HG03108 (cell line): ENCODE measurements around the gene MDM1.

Experiments used
- ATAC-seq: cut with Tn5 transposase; IDR thresholded peaks from one replicate; pipeline ENCODE4 v1.9.1; 2021; ENCODE audit warnings: moderate library complexity; ENCODE audit not compliant: unreplicated experiment

The MDM1 gene

GRCh38 chr12:68324531-68324930 lies 7.6 kb downstream of the MDM1 start:
- no peak for ATAC-seq

- no peak for ATAC-seq
These were observed 11.0 kb downstream of the MDM1 start for GRCh38 chr12:68321140-68321539.

DNA sequence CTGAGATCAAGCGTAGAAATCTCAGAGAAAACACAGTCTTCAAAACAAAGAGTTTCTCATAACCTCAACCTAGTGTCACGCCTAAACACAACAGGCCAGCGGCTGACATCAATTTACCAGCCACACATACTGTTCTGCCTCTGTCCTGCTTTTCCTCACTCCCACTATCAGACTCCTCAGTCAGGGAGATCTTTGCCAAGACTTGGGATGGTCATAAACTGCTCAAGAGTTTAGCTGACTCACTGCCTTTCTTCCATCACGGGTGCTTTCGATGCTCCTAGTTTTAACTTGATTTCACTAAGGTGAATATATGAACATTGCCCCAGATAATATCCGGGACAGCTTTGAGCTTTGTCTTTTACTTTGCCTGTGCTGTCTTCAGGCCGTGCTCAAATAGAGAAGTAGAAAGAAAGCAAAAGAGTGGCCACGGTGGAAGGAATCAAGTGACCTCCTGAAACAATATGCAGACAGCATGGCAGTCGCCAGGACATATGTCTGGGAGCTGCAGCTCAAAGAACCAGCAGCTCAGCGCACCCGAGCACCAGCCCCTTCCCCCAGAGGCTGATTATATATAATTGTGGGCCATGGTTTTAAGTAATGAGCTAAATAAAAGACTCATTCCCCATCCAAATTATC lies 12.1 kb downstream of the MDM1 start:
- ATAC-seq = no peak

- ATAC-seq = no peak
These were observed 15.0 kb downstream of the MDM1 start for GRCh38 chr12:68317047-68317667.

- no peak for ATAC-seq
These were observed 21.8 kb downstream of the MDM1 start for GRCh38 chr12:68310370-68310769.

DNA sequence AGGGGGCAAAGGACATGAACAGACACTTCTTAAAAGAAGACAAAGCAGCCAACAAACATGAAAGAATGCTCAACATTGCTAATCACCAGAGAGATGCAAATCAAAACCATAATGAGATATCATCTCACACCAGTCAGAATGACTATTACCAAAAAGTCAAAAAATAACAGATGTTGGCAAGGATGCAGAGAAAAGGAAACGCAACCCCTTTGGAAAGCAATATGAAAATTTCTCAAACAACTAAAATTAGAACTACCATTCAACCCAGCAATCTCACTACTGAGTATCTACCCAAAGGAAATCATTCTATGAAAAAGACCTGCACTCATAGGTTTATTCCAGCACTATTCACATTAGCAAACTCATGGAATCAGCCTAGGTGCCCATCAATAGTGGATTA lies 25.6 kb downstream of the MDM1 start:
- ATAC-seq = no peak

DNA sequence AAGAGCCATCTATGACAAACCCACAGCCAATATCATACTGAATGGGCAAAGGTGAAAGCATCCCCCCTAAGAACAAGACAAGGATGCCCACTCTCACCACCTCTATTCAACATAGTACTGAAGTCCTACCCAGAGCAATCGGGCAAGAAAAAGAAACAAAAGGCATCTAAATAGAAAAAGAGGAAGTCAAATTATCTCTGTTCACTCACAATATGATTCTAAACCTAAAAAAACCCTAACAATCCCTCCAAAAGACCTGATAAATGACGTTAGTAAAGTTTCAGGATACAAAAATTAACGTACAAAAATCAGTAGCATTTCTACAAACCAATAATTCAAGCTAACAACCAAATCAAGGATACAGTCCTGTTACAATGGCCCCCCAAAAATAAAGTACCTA lies 26.9 kb downstream of the MDM1 start:
- ATAC-seq = no peak

- ATAC-seq = no peak
These were observed 27.5 kb downstream of the MDM1 start for GRCh38 chr12:68304626-68305025.

GRCh38 chr12:68303850-68304249 lies 28.3 kb downstream of the MDM1 start:
- ATAC-seq = no peak

DNA sequence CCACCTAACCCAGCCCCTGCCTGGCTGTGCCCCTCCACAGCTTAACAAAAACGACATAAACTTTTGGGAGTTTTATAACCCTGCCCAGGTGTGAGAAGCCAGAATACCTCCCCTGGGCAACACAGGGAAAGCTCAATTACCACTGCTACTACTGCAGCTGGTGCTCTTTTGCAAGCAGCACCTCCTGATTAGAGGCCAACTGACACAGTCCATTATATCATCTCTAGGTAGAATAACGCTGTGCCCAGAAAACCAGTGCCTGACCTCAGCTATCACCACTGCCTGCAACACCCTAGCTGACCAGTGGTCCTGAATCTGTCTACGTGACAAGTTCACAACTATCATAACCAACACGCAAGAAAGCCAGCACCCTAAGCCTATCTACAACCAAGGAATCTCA lies 34.2 kb downstream of the MDM1 start:
- ATAC-seq = no peak

GRCh38 chr12:68294251-68294650 lies 37.9 kb downstream of the MDM1 start:
- no peak for ATAC-seq

GRCh38 chr12:68293347-68293746 lies 38.8 kb downstream of the MDM1 start:
- ATAC-seq = no peak

DNA sequence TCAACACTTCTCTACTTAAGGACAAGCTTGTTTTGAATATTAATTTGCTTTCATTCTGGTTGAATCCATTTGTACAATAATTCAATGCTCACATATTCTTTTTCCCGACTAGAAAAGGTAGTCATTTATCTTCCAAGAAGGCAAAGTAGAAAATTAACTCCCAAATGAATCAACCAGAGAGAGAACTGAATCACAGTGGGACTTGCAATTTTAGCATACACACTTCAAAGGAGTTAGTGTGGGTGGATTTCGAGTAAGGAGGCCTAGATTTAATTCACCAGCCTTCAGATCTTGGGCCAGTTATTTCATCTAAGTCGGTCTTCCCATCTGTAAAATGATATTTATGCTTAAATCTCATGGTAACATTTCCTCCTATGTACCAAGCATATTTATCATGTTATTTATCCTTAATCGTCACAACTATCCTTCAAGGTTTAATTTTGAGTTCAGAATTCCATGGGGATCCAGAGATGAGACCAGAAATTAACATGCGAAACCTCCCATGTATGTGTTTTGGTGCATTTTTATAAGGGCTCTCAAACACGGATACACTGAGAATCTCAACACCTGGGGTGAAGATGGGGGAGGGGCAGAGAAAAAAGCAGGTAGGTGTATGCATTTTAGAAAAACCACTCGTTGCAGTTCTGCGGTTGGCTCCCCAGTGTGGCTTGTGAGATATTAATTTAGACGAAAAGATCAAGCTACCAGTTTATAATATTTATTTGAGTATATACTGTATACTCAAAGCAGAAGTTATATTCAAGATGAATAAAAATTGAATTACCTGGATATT lies 39.8 kb downstream of the MDM1 start:
- no peak for ATAC-seq

DNA sequence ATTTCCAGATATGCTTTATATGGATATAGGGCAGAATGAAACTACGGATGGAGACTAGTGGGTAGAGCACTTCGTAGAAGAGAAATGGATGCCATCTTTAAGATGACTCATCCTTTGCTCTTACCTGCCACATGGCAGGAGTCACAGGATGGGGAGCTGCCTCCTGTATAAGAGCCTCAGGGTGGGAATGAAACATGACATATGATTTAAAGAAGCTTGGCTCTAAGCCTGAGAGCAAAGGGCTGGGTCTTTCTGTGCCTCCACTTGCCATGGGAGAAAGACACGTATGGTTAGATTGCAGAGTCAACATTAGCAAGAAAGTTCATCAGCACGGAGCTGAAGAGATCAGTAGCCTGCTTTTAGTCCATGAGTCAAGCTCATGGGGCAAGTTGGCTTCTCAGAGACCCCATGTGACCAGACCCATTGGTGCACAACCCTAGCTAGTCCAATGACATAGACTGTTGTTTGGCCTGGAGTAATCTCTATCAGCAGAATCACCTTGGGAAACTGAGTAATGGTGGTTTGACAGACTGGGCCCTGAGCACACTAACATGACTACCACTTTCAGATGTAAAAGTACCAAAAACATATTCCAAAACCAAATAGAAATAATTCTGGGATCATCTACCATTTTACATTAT lies 40.6 kb downstream of the MDM1 start:
- no peak for ATAC-seq

GRCh38 chr12:68290126-68290525 lies 42.0 kb downstream of the MDM1 start:
- peak; percentile 100 for ATAC-seq

GRCh38 chr12:68287106-68287505 lies 45.1 kb downstream of the MDM1 start:
- no peak for ATAC-seq

DNA sequence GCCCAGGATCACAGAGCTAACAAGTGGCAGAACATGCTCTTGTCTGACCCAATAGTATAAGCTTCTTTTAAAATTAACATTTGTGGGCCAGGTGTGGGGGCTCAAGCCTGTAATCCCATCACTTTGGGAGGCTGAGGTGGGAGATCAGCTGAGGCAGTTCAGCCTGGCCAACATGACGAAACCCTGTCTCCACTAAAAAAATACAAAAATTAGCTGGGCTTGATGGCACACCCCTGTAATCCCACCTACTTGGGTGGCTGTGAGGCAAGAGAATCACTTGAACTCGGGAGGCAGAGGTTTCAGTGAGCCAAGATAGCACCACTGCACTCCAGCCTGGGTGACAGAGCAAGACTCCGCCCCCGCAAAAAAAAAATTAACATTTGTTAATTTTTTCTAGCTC lies 45.8 kb downstream of the MDM1 start:
- ATAC-seq = no peak

DNA sequence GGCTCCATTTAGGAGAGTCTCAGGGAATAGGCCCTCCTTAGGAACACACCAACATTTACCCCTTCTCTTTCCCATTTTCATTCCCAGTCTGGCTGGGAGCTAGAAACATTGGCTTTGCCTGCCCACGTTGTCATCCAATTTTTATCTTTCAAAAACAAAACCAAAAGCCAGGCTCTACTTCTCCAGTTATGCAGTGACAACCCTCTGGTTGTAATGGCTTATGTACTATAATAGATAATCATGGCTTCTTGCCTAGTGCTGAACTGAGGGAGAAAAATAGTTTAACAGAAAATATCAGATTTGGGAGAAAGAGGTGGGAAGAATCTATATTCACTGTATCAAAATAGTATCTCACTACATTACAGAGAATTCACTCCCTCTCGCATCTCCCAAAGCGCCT lies 46.6 kb downstream of the MDM1 start:
- no peak for ATAC-seq

GRCh38 chr12:68281322-68282077 lies 50.7 kb downstream of the MDM1 start:
- no peak for ATAC-seq

- ATAC-seq = no peak
These were observed 51.9 kb downstream of the MDM1 start for GRCh38 chr12:68280240-68280639.
